GM13977 (cell line): ENCODE data around the gene NINJ2.

Source experiments
- DNase-seq: peaks from one replicate; pipeline ENCODE4 v3.0.0; 2012; ENCODE audit warnings: low spot score
- in situ Hi-C: fragments of 300-500 bp; cut with MboI; formaldehyde crosslinking; loops from one replicate; pipeline ENCODE4 v1.12.0; 2022; ENCODE audit warnings: low sequenced_read_pairs, low pct_unique_long_range_greater_than_20kb, mixed read lengths, inconsistent platforms; ENCODE audit not compliant: unreplicated experiment
- TF ChIP-seq, protein P1 (sequence below): IDR thresholded peaks from 2 replicates; pipeline ENCODE4 v1.5.1; 2012; ENCODE audit warnings: mild to moderate bottlenecking, control low read depth; ENCODE audit not compliant: insufficient read depth; ENCODE audit errors: extremely low read depth, missing control alignments

Gene NINJ2

GRCh38 chr12:561908-562593, 101.2 kb downstream of the NINJ2 start:
- DNase-seq = no peak
- TF ChIP-seq, protein P1, sequence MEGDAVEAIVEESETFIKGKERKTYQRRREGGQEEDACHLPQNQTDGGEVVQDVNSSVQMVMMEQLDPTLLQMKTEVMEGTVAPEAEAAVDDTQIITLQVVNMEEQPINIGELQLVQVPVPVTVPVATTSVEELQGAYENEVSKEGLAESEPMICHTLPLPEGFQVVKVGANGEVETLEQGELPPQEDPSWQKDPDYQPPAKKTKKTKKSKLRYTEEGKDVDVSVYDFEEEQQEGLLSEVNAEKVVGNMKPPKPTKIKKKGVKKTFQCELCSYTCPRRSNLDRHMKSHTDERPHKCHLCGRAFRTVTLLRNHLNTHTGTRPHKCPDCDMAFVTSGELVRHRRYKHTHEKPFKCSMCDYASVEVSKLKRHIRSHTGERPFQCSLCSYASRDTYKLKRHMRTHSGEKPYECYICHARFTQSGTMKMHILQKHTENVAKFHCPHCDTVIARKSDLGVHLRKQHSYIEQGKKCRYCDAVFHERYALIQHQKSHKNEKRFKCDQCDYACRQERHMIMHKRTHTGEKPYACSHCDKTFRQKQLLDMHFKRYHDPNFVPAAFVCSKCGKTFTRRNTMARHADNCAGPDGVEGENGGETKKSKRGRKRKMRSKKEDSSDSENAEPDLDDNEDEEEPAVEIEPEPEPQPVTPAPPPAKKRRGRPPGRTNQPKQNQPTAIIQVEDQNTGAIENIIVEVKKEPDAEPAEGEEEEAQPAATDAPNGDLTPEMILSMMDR = no peak
- in situ Hi-C loops = loop anchor here (25.0 kb wide), 1 partner anchor 375 kb away; the partner anchor contains the start of gene RAD52

- in situ Hi-C loops = loop anchor here (25.0 kb wide), 1 partner anchor 376 kb away; the partner anchor contains the start of gene RAD52
- TF ChIP-seq, protein P1 = no peak
- no peak for DNase-seq
Measured at GRCh38 chr12:561391-561705, 101.9 kb downstream of the NINJ2 start.

DNA sequence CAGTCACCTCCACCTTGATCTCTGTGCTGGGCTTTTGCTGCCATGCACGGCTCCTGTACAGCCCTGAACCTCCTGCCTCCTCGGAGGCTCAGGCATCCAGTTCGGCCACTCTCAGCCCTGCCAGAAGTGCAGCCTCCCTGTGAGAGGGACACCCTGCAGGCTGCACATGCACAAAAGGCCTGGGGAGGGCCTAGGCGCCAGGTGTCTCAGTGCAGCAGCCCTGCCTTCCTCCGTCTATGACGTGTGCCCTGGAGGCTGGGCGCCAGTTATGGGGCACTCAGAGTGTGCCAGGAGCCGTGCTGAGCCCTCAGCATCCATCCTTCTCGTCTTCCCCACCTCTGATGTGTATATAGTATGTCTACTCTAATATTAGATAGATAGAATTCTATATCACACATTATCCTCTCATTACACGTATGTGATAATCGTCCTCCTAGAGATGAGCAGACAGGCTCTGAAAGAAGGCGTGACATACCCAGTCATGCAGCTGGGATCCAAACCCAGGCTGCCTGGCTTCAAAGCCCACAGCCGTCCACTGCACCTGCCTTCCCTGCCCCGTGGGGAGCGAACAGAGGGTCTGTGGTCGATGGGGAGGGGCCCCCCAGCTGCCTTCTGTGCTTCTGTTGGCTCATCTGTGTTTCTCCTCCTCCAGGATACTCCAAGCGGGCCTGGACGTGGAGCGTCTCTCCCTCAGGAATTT, 102.4 kb downstream of the NINJ2 start:
- TF ChIP-seq, protein P1 = no peak
- in situ Hi-C loops = loop anchor here (25.0 kb wide), 1 partner anchor 376 kb away; the partner anchor contains the start of gene RAD52

GRCh38 chr12:559906-560455, 103.3 kb downstream of the NINJ2 start:
- no peak for DNase-seq
- in situ Hi-C loops = loop anchor here (25.0 kb wide), 1 partner anchor 377 kb away; the partner anchor contains the start of gene RAD52
- TF ChIP-seq, protein P1 = no peak

More for the DNA sequence above, 102.4 kb downstream of the NINJ2 start:
- DNase-seq = no peak

GRCh38 chr12:559208-559905, 103.9 kb downstream of the NINJ2 start:
- no peak for DNase-seq
- in situ Hi-C loops = loop anchor here (25.0 kb wide), 1 partner anchor 378 kb away; the partner anchor contains the start of gene RAD52
- TF ChIP-seq, protein P1 = no peak

DNA sequence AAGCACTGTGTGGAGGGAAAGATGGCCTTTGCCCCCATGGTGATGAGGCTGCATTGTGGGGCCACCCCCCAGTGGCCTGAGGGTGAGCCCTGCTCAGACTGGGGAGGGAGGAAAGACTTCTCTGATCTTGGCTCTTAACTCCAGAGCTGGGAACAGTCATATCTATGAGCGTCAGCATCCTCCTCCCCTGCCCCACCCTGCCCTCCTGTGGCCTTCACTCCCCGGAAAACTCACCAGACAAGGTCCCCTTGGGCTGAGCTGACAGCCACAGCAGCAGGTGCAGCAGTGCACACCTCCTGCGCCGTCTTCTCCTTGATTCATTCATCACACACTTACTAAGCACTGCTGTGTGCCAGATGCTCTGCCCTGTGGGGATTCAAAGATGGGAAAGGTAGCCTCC, 104.7 kb downstream of the NINJ2 start:
- no peak for DNase-seq
- TF ChIP-seq, protein P1 = no peak
- in situ Hi-C loops = loop anchor here (25.0 kb wide), 1 partner anchor 379 kb away; the partner anchor contains the start of gene RAD52
